ENCODE measurements around the gene SLK.

GRCh38 chr10:104034401-104035193 is 67.7 kb downstream of the SLK start:
- TF ChIP-seq POLR2A (IDR thresholded peaks at IDR 0.05; ENCODE audit: low read depth, low read length) (no peak), TAF1 (IDR thresholded peaks at IDR 0.05; ENCODE audit: borderline replicate concordance, low read depth, low read length) (no peak), POLR2AphosphoS5 (IDR thresholded peaks at IDR 0.05; ENCODE audit: low read depth, low read length) (no peak)
